Natural killer cell (primary cell): ENCODE data around the gene TALDO1. TPM values are rescaled to one million over a fixed set of nuclear protein-coding genes. Genes with fewer than 3 reads are reported as not detected.
A peak's percentile ranks its signal among the peaks of the same experiment; 100 is the strongest.

Experiments
- ATAC-seq, 3 donors: fragments of 150-1000 bp in 2 of 3; fragments of 200-7000 bp in 1 of 3; cut with Tn5 transposase; 1 replicate in 1 of 3; 2 replicates in 2 of 3; pipeline ENCODE4 v1.10.0; 2021; ENCODE audit warnings: mild to moderate bottlenecking in 2 of 3, moderate library complexity in 2 of 3
- DNase-seq, 2 donors: peaks; one replicate each; pipeline versions ENCODE4 v3.0.0 to v3.0.0-alpha.2; 2013 to 2021; ENCODE audit warnings: mixed read lengths in 1 of 2
- H3K27ac ChIP-seq: one replicate; pipeline ENCODE4 v1.5.1; 2013; ENCODE audit warnings: mild to moderate bottlenecking, low read length
- H3K27me3 ChIP-seq: one replicate; pipeline ENCODE4 v1.6.1; 2013; ENCODE audit warnings: low read length; ENCODE audit not compliant: control insufficient read depth, insufficient read depth
- H3K36me3 ChIP-seq: one replicate; pipeline ENCODE4 v1.6.1; 2013; ENCODE audit warnings: low read length; ENCODE audit not compliant: control insufficient read depth, insufficient read depth
- H3K4me1 ChIP-seq: one replicate; pipeline ENCODE4 v1.6.1; 2013; ENCODE audit warnings: low read length; ENCODE audit not compliant: control insufficient read depth, insufficient read depth
- H3K4me3 ChIP-seq: one replicate; pipeline ENCODE4 v1.5.1; 2013; ENCODE audit warnings: low read length
- H3K9me3 ChIP-seq: one replicate; pipeline ENCODE4 v1.6.1; 2013; ENCODE audit warnings: low read length; ENCODE audit not compliant: control insufficient read depth, insufficient read depth
- H3K27ac Mint-ChIP-seq, 2 donors: one replicate each; pipeline ENCODE4 v1.8.0; 2022; ENCODE audit warnings: mild to moderate bottlenecking in 2 of 2, mixed read lengths in 2 of 2, moderate library complexity in 1 of 2
- H3K27me3 Mint-ChIP-seq, 2 donors: one replicate each; pipeline ENCODE4 v1.8.0; 2022; ENCODE audit warnings: low read depth in 2 of 2, mixed read lengths in 2 of 2
- H3K36me3 Mint-ChIP-seq: one replicate; pipeline ENCODE4 v1.8.0; 2022; ENCODE audit warnings: mixed read lengths
- H3K4me1 Mint-ChIP-seq, 2 donors: one replicate each; pipeline ENCODE4 v1.8.0; 2022; ENCODE audit warnings: mixed read lengths in 2 of 2
- H3K4me3 Mint-ChIP-seq: one replicate; pipeline ENCODE4 v1.8.0; 2022; ENCODE audit warnings: mild to moderate bottlenecking, moderate library complexity, mixed read lengths
- H3K9me3 Mint-ChIP-seq, 2 donors: one replicate each; pipeline ENCODE4 v1.8.0; 2022; ENCODE audit warnings: mixed read lengths in 2 of 2
- CTCF ChIP-seq: fragments of 200-600 bp; IDR thresholded peaks from one replicate; pipeline ENCODE4 v1.8.0; 2022; ENCODE audit warnings: antibody characterized with exemption
- WGBS: methylation state at CpG from one replicate; pipeline ENCODE4 v1.1.7; 2013; ENCODE audit warnings: missing lambda C conversion rate; ENCODE audit not compliant: insufficient coverage; 5-methylcytosine and 5-hydroxymethylcytosine counted together
- intact Hi-C: fragments of 100-400 bp; cut with micrococcal nuclease; formaldehyde crosslinking; loops from one replicate; pipeline ENCODE4 v1.14.2; 2022
- total RNA-seq, 4 donors: library from RNA; stranded (reverse); fragments of 120-200 nt in 1 of 4; gene quantifications; one replicate each; pipeline versions ENCODE4 v1.2.3 to v1.2.4, GENCODE V29; 2013 to 2022

TALDO1 gene
- total RNA-seq, 3 donors from 2014 or later (not counting 1 experiment from before 2014, with no cell fraction given): 46.1 to 94.8 (median 55.4) TPM

DNA sequence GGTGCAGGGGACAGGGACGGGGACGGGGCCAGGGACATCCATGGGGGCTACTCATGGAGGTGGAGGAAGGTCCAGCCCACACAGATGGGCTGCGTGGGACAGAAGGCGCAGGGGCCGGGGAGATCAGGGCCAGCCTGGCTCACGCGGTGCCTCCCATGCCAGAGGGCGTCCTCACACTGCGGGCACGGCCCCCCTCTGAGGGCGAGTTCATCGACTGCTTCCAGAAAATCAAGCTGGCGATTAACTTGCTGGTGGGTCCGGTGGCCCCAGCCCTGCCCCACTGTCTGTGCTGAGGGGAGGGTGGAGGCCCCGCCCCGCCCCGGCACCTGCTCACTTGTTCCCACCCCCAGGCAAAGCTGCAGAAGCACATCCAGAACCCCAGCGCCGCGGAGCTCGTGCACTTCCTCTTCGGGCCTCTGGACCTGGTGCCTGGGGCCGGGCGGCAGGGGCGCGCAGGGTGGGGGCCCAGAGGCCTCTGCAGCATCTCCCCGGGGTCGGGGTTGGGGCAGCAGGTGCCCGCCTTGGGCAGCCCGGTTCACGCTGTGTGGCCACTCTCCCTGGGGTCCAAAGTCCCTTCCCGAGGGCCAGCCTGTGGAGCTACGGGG, 25.4 kb upstream of the TALDO1 start:
- H3K4me3 ChIP-seq: peak overlapping the region; percentile 18
- intact Hi-C loops: loop anchor here (2.0 to 10.0 kb wide), 3 partner anchors 25 to 107 kb away; partner anchors contain the start of gene IRF7
- ATAC-seq (peak; percentile 24 to 56 (median 32)), DNase-seq (peak in 1 of 2 donors; percentile 71)
- Mint-ChIP-seq H3K4me3 (no peak overlapping the region), H3K27ac (peak overlapping the region in 1 of 2 donors; percentile 58), H3K9me3 (no peaks in the 10 kb centered on the region), H3K36me3 (no peaks in the 10 kb centered on the region), H3K27me3 (peaks cover 7 to 26% of the 10 kb centered on the region in 2 donors), H3K4me1 (peaks cover 6 to 20% of the 10 kb centered on the region in 2 donors)
- 3% methylated on average over 33 of the region's 33 CpGs for WGBS
- peaks cover 21% of the 10 kb centered on the region for H3K27me3 ChIP-seq
- no peak overlapping the region for H3K27ac ChIP-seq
- no peaks in the 10 kb centered on the region for H3K36me3 ChIP-seq
- no peak for TF ChIP-seq CTCF
- H3K4me1 ChIP-seq: peaks cover 38% of the 10 kb centered on the region
- H3K9me3 ChIP-seq: no peaks in the 10 kb centered on the region

- Mint-ChIP-seq H3K4me1 (peaks cover 6 to 21% of the 10 kb centered on the region in 2 donors), H3K27ac (no peak overlapping the region), H3K9me3 (no peaks in the 10 kb centered on the region), H3K4me3 (no peak overlapping the region), H3K27me3 (peaks cover 7 to 26% of the 10 kb centered on the region in 2 donors), H3K36me3 (no peaks in the 10 kb centered on the region)
- Histone ChIP-seq H3K36me3 (no peaks in the 10 kb centered on the region), H3K4me3 (no peak overlapping the region), H3K27ac (no peak overlapping the region), H3K9me3 (no peaks in the 10 kb centered on the region), H3K4me1 (peaks cover 43% of the 10 kb centered on the region), H3K27me3 (peaks cover 21% of the 10 kb centered on the region)
- WGBS: 63% methylated on average over 18 of the region's 20 CpGs
- intact Hi-C loops: loop anchor here (2.0 to 10.0 kb wide), 3 partner anchors 26 to 108 kb away; partner anchors contain the start of gene IRF7
- ATAC-seq: no peak
- peak in 1 of 2 donors; percentile 7 for DNase-seq
- TF ChIP-seq CTCF: no peak
Observed at GRCh38 chr11:722346-722811, 24.9 kb upstream of the TALDO1 start.

GRCh38 chr11:723120-723883, 24.0 kb upstream of the TALDO1 start:
- H3K9me3 ChIP-seq: no peaks in the 10 kb centered on the region
- no peaks in the 10 kb centered on the region for H3K36me3 ChIP-seq
- intact Hi-C loops: loop anchor here (1.0 to 10.0 kb wide), 4 partner anchors 27 to 168 kb away; partner anchors contain the start of gene IRF7
- no peaks in the 10 kb centered on the region for H3K9me3 Mint-ChIP-seq
- peak overlapping the region; percentile 87 for H3K4me3 Mint-ChIP-seq
- peaks cover 6 to 21% of the 10 kb centered on the region in 2 donors for H3K4me1 Mint-ChIP-seq
- peak; percentile 68 for TF ChIP-seq CTCF
- H3K27me3 Mint-ChIP-seq: peaks cover 7 to 26% of the 10 kb centered on the region in 2 donors
- 67% methylated on average over 6 of the region's 8 CpGs for WGBS
- H3K27ac Mint-ChIP-seq: peak overlapping the region in 1 of 2 donors; percentile 70
- H3K36me3 Mint-ChIP-seq: no peaks in the 10 kb centered on the region
- H3K4me1 ChIP-seq: peaks cover 52% of the 10 kb centered on the region
- no peak overlapping the region for H3K4me3 ChIP-seq
- peaks cover 21% of the 10 kb centered on the region for H3K27me3 ChIP-seq
- peak; percentile 55 to 64 (median 61) for ATAC-seq
- H3K27ac ChIP-seq: no peak overlapping the region
- peak; percentile 54 to 83 for DNase-seq
